ENCODE measurements around the gene ARHGEF28.

DNA sequence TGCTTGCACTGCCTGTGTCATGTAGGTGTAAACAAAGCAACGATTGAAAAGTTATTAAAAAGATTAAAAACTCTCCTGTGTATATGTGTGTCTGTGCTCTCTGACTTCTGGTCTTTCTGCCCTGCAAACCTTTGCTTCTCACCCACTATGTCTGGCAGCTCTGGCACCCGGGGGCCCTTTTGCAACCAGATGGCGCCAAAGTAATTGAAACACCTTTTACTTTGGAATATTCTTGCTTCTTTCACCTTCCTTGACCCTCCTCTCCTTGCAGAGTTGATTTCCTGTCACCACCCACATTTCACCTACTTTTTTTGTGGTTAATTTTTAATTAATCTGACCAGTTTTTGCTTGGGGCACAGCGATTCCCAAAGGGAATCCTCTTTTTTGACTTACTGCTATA lies 275.5 kb downstream of the ARHGEF28 start:
- TF ChIP-seq, protein P1, sequence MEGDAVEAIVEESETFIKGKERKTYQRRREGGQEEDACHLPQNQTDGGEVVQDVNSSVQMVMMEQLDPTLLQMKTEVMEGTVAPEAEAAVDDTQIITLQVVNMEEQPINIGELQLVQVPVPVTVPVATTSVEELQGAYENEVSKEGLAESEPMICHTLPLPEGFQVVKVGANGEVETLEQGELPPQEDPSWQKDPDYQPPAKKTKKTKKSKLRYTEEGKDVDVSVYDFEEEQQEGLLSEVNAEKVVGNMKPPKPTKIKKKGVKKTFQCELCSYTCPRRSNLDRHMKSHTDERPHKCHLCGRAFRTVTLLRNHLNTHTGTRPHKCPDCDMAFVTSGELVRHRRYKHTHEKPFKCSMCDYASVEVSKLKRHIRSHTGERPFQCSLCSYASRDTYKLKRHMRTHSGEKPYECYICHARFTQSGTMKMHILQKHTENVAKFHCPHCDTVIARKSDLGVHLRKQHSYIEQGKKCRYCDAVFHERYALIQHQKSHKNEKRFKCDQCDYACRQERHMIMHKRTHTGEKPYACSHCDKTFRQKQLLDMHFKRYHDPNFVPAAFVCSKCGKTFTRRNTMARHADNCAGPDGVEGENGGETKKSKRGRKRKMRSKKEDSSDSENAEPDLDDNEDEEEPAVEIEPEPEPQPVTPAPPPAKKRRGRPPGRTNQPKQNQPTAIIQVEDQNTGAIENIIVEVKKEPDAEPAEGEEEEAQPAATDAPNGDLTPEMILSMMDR (IDR thresholded peaks at IDR 0.05; ENCODE audit: poor library complexity): peak; percentile 18
- TF ChIP-seq EZH2phosphoT487 (IDR thresholded peaks at IDR 0.05; ENCODE audit: low read depth, severe bottlenecking, unreplicated experiment) (no peak), EZH2 (IDR thresholded peaks at IDR 0.05; ENCODE audit: borderline replicate concordance) (no peak)
